Measurements from ENCODE around the gene COQ3.

Gene COQ3

GRCh38 chr6:99333068-99333467 lies 60.9 kb downstream of the COQ3 start:
- no peak for DNase-seq (ENCODE audit: low read depth in 2 of 2)

GRCh38 chr6:99331531-99331930 lies 62.5 kb downstream of the COQ3 start:
- DNase-seq (ENCODE audit: low read depth in 2 of 2): no peak

GRCh38 chr6:99330159-99330558 lies 63.8 kb downstream of the COQ3 start:
- DNase-seq (ENCODE audit: low read depth in 2 of 2): peak; percentile 50 to 53

- no peak for DNase-seq (ENCODE audit: low read depth in 2 of 2)
These were observed 69.0 kb downstream of the COQ3 start for GRCh38 chr6:99324996-99325395.
